ENCODE results near the gene NRG4.
"Not testable (repeated sequence)": the region's sequence is repeated elsewhere in the genome, so short reads cannot be mapped to it uniquely, and the experiment has no call there.

NRG4 gene

DNA sequence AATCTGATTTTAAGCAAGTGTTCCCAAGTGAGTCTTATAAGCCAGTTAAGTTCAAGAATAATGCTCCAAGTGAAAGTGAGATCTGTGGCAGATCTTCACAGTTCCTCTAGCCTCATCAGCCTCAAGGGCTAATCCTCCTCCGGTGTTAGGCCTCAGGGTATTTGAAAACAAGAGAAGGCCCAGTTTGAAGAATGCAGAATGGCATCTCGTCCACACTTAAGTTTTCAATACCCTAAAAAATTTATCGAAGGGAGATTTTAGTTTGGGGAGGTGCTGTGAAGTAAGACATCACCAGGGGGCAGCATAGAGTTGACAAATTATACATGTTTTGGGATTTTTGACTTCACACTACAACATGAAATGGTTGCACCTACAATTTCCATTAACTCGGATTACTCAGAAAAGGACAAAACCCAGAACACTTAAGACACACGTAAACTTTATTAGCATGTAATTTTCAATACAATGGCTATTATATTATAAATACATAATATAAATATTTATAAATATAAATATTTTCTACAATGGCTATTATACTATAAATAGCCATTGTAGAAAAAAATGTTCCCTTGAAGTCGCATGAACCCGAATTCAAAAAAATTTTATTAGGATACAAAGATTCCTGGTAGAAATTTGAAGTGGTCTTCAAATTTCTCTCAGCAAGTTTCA is 45.2 kb upstream of the NRG4 start:
- TF ChIP-seq, protein P1, sequence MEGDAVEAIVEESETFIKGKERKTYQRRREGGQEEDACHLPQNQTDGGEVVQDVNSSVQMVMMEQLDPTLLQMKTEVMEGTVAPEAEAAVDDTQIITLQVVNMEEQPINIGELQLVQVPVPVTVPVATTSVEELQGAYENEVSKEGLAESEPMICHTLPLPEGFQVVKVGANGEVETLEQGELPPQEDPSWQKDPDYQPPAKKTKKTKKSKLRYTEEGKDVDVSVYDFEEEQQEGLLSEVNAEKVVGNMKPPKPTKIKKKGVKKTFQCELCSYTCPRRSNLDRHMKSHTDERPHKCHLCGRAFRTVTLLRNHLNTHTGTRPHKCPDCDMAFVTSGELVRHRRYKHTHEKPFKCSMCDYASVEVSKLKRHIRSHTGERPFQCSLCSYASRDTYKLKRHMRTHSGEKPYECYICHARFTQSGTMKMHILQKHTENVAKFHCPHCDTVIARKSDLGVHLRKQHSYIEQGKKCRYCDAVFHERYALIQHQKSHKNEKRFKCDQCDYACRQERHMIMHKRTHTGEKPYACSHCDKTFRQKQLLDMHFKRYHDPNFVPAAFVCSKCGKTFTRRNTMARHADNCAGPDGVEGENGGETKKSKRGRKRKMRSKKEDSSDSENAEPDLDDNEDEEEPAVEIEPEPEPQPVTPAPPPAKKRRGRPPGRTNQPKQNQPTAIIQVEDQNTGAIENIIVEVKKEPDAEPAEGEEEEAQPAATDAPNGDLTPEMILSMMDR (IDR thresholded peaks at IDR 0.05; ENCODE audit: insufficient read depth, low read depth, low read length, missing control alignments), result peak; percentile 81
- H3K4me3 ChIP-seq (ENCODE audit: low read length), result peak overlapping the region; percentile 23
- DNase-seq (ENCODE audit: low read depth), result peak; percentile 57

DNA sequence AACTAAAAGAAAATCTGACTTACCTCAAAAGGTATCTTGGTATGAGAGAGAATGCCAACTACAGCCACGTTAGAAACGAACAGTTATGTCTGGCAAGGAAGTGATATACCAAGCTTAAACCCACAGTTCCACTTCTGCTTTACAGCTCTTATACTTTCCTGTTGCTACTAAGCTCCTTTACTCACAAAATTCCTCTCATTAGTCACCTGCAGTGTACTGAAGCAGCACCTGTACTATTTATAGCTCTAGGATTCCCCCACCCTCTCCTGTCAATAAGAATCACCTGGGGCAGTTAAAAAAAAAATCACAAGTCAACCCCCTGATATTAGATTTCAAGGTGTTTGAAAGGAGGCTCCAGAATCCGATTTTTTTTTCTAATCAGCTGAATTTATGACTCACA is 44.7 kb upstream of the NRG4 start:
- H3K4me3 ChIP-seq (ENCODE audit: low read length), result peak overlapping the region; percentile 23
- TF ChIP-seq, protein P1 (IDR thresholded peaks at IDR 0.05; ENCODE audit: insufficient read depth, low read depth, low read length, missing control alignments), result no peak
- peak; percentile 88 for DNase-seq (ENCODE audit: low read depth)

DNA sequence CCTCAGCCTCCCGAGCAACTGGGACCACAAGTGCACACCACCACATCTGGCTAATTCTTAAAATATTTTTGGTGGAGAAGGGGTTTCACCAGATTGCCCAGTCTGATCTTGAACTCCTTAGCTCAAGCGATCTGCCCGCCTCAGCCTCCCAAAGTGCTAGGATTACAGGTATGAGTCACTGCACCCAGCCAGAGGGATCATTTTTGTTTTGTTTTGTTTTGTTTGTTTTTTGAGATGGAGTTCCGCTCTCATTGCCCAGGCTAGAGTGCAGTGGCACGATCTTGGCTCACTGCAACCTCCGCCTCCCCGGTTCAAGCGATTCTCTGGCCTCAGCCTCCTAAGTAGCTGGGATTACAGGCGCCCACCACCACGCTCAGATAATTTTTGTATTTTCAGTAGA is 42.0 kb upstream of the NRG4 start:
- DNase-seq (ENCODE audit: low read depth); H3K4me3 ChIP-seq (ENCODE audit: low read length): not testable (repeated sequence)

DNA sequence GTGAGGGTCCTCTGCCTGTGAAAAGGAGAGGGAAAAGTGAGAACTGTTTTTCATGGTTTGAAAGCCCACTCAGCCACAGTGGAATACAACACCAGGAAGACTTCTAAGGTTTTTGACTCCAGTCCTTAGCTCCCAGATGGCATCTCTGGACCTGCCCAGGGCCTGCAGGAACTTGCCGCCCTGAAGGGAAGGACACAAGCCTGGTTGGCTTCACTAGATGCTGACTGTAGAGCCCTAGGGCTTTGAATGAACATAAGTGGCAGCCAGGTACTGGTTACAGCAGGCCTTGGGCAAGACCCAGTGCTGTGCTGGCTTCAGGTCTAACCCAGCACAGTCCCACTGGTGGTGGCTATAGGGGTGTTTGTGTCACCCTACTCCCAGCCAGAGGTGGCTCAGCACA is 26.3 kb upstream of the NRG4 start:
- H3K4me3 ChIP-seq (ENCODE audit: low read length), result no peak overlapping the region
- peak; percentile 98 for DNase-seq (ENCODE audit: low read depth)
- TF ChIP-seq, protein P1 (IDR thresholded peaks at IDR 0.05; ENCODE audit: insufficient read depth, low read depth, low read length, missing control alignments), result no peak

DNA sequence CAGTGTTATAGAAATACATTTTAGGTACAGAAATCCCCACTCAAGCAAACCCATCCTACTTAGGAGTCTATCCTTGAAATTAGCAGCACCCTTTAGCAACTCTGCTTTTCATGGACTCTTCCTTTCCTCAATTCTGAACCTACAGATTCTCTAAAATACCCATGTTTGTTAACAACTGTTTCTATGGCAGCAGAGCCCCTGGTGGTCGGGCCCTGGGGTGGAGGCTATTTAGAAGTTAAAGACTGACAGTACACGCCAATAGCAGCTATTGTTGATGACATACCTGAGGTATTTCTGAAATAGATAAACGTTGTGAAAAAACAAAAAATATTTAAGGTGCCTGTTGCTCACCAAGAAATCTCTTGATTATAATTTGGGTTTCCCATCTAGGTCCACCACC is 23.4 kb upstream of the NRG4 start:
- TF ChIP-seq, protein P1 (IDR thresholded peaks at IDR 0.05; ENCODE audit: insufficient read depth, low read depth, low read length, missing control alignments), result no peak
- no peak overlapping the region for H3K4me3 ChIP-seq (ENCODE audit: low read length)
- DNase-seq (ENCODE audit: low read depth), result no peak

DNA sequence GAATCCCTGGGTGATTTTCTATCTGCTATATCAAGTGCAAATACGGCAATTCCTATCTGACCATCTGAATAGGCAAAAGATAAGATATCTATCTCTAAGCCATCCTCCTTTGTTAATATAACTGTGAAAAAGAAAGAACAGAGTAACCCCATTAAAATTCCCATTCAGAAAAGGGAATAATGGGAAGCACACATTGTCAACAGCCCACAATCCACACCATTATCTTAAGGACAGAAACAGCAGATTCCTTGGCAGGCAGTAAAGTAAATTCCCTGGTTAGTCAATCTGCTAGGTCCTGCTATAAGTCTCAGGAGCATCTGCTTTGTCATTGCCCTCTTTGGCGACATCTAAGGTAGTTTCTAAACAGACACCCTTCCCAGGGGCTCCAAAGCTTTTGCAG is 21.9 kb upstream of the NRG4 start:
- H3K4me3 ChIP-seq (ENCODE audit: low read length), result no peak overlapping the region
- TF ChIP-seq, protein P1 (IDR thresholded peaks at IDR 0.05; ENCODE audit: insufficient read depth, low read depth, low read length, missing control alignments), result no peak
- DNase-seq (ENCODE audit: low read depth), result no peak

DNA sequence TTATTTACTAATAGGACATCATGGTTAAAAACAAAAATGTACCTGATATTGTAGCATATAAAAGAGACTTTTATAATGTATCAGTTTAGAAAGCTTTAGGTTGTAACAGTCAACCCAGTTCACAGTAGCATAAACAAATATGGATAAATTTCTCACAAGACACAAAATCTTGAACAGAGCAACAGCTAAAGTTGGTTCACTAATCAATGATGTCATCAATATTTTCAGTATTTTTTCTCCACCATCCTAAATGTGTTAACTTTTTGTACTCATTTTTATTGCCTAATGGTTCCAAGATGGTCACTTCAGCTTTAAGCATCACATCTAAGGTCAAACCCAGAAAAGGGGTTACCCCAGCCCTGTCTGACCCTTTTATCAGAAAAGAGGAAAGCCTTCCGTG is 21.2 kb upstream of the NRG4 start:
- no peak overlapping the region for H3K4me3 ChIP-seq (ENCODE audit: low read length)
- TF ChIP-seq, protein P1 (IDR thresholded peaks at IDR 0.05; ENCODE audit: insufficient read depth, low read depth, low read length, missing control alignments), result no peak
- no peak for DNase-seq (ENCODE audit: low read depth)
